COR-L47 (cell line): ENCODE data around the gene ANKS3.

Experiments used
- DNase-seq: peaks from one replicate; lab custom pipeline; 2025; lab: John Stamatoyannopoulos, UW

Gene ANKS3

GRCh38 chr16:4696172-4696904, 37.7 kb downstream of the ANKS3 start:
- DNase-seq, result no peak

DNA sequence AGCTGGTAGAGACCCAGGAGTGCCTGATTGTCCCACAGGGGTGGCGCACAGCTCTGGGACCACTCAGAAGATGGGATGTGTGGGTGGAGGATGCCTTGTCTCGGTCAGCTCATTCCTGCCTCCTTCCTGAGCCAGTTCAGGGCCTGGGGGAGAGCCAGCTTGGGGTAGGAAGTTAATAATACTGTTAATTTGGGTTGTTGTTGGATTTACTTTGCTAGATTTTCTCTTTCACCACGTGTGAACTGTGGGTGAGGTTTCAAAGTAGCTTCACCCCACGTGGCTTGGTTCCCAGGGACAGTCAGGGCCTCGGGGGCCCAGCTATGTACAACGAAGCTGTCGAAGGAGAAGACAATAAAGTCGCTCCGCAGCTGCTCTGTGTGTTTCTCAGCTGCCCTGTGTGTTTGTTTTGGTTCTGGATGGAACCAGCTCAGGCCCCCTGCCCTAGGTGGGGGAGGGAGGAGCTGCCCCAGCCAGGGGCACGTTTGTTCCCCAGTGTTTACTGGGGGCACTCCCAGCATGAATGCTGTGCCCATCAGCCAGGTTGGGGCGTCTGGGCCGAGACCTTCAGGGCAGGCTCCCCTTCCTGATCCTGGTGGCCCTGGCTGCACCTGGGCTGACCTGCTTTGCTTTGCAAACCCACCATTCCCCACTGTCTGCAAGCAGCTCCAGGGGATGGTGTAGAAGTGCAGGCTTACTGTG, 38.4 kb downstream of the ANKS3 start:
- DNase-seq, result no peak

GRCh38 chr16:4694642-4695451, 39.2 kb downstream of the ANKS3 start:
- no peak for DNase-seq

DNA sequence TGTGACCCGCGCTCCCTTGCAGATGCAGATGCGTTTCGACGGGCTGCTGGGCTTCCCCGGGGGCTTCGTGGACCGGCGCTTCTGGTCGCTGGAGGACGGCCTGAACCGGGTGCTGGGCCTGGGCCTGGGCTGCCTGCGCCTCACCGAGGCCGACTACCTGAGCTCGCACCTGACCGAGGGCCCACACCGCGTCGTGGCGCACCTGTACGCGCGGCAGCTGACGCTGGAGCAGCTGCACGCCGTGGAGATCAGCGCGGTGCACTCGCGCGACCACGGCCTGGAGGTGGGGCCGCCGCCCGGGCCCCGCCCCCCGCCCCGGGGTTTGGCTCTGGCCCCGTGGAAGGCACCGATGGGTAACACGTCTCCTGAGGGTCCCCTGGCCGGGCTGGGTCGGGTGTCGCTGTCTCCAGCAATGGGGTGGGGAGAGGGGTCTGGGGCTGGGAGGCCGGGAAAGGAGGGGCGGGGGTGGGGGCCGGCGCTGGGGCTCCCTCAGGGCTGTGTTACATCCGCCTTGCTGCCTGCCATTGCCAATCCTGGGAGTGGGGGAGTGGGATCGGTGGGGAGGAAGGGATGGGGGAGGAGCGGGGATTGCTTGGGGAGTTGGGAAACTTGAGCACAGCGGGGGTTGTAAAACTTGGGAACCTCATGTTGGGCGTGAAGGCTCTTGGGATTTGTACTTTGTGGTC, 40.0 kb downstream of the ANKS3 start:
- no peak for DNase-seq

DNA sequence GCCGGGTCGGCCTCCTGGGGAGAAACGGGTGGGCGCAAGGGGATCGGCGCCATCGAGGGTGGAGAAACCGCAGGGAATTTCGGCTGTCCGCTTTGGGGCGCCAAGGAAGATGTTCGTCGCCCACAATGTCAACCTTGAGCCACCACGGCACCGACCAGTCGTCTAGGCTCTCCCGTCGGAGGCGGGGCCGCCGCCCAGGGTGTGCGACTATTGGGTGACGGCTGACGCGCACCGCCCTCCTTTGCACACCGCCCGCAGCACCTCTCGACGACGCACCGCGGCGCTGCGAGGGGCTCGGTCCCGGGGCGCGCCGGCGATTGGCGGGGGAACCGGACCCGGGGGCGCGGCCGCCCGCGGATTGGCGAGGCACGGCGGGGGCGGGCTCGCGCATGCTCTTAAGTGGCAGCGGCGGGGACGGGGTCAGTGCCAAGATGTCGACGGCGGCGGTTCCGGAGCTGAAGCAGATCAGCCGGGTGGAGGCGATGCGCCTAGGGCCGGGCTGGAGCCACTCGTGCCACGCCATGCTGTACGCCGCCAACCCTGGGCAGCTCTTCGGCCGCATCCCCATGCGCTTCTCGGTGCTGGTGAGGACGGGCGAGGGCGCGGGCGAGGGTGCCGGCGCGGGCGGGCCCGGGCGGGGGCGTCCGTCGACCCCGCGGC, 40.6 kb downstream of the ANKS3 start, which contains the start of gene NUDT16L1:
Gene NUDT16L1 (plus strand): TSS at position 267 of the 660 bp plus-strand sequence. CDS start 165 bp downstream, at position 432.
- DNase-seq, result peak; percentile 95

GRCh38 chr16:4692460-4693295, 41.4 kb downstream of the ANKS3 start:
- no peak for DNase-seq

DNA sequence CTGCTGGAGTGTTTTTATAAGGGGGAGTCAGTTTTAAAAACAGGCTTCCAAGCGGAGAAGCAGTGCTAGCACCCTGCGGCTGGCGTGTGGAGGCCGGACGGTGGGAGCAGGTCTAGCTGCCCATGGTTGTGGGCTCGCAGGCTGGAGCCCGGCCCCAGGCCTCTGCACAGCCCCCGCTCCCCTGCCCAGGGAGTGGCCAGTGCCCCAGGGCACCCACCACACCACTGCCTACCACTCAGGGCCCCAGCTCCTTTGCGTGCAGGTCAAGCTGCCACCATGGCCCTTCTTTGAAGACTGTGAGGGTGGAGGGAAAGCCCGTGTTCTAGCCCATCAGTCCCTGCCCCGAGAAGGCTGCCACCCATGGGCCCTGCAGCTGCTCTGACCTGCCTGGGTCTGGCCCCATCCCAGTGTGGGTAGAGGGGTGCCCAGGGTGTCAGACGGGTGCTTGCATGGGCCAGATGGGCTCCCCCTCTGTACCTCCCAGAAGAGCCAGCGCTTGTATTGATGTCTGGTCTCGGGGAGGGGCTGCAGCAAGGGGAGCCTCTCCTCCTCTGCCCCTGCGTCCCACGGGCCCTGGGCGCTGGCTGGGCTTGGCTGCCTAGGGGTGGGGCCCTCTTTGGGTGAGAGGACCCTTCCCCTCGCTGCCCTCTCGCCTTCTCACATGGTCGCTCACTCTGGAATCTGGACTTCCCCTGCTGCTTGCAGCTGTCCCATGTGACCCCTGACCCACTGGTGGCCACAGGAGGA, 42.2 kb downstream of the ANKS3 start:
- DNase-seq, result no peak

- DNase-seq, result no peak
These were observed 43.0 kb downstream of the ANKS3 start for GRCh38 chr16:4690946-4691665.

GRCh38 chr16:4689864-4690704, 44.0 kb downstream of the ANKS3 start:
- no peak for DNase-seq

DNA sequence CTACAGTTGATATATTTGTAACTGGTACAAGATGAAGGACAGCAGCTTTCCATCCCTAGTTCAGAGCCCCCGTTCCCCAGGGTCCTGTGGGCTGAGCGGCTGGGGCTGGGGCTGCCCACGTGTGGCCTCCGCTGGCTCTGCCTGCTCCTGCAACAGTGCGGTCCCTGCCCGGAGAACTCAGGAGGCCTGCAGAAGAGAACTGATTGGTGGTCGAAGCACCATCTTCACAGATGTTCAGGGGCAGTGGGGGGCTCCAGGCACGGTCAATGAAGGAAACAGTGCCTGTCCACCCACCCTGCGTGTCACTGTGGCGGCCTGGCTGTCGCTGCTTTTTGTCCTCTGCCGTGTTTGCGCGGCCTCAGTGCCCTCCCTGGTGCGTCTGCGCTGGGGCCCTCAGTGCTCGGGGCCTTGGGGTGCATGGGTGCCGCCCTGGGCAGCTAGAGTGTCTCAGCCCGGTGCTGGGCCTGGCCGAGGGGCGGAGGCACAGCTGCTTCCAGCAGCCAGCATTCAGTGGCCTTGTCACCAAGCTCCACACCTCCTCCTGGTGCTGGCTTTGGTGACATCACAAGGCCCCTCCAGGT, 44.9 kb downstream of the ANKS3 start:
- DNase-seq, result no peak

GRCh38 chr16:4688674-4689045, 45.4 kb downstream of the ANKS3 start:
- DNase-seq, result no peak

GRCh38 chr16:4687946-4688673, 46.0 kb downstream of the ANKS3 start:
- no peak for DNase-seq

- DNase-seq, result no peak
These were observed 46.7 kb downstream of the ANKS3 start for GRCh38 chr16:4687416-4687815.

- no peak for DNase-seq
These were observed 47.4 kb downstream of the ANKS3 start for GRCh38 chr16:4686497-4687210.

DNA sequence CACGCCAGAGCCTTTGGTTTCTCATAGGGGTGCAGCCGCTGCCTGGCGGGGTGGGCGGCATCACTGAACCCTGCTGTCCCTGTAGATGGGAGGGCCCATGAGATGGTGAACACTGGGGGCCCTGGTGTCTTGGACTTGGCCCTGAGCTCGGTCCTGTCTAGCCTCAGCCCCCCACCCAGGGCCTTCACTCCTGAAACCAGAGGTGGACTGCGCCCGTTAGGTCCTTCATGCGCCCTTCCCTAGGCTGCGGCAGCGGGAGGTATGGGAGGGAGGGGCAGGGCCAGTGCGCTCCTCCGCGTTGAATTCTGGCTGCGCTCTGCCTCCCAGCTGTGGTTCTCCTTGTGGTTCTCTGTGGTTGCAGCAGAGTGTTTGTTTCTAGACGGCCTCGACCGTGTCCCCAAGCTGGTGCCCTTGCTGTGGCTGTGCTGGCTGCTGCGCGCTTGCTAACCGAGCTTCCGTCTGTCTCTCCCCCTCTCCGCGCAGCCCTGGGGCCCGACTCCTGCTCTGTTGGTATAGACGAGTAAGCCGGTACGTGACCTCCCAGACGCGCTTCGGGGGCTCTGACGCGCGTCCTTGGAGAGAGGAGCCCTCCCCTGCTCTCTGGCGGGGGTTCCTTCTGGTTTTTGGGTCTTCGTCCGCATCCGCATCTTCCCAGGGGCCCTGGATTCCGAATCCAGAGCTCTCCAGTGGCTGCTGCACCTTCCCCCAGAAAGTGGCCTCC, 48.1 kb downstream of the ANKS3 start:
- DNase-seq, result no peak

DNA sequence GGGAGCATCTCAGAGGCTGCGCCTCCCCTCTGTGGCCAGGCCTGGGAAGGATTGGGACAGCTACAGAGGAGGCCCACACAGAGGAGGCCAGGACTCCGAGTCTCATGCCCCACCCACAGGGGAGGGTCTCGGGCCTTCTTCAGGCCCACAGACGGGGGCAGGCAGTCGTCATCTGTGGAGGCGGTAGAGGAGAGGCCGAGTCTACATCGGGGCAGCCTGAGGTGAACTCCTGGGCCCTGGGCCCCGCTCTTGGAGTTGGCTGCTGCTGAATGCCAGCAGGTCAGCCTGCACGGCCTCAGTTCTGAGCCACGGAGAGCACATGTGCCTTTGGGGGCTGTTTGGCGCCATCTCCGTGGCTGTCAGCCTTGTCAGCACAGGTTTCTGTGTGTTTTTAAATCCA, 48.8 kb downstream of the ANKS3 start:
- DNase-seq, result no peak
